ENCODE results near the gene PARD3B.

Gene PARD3B

DNA sequence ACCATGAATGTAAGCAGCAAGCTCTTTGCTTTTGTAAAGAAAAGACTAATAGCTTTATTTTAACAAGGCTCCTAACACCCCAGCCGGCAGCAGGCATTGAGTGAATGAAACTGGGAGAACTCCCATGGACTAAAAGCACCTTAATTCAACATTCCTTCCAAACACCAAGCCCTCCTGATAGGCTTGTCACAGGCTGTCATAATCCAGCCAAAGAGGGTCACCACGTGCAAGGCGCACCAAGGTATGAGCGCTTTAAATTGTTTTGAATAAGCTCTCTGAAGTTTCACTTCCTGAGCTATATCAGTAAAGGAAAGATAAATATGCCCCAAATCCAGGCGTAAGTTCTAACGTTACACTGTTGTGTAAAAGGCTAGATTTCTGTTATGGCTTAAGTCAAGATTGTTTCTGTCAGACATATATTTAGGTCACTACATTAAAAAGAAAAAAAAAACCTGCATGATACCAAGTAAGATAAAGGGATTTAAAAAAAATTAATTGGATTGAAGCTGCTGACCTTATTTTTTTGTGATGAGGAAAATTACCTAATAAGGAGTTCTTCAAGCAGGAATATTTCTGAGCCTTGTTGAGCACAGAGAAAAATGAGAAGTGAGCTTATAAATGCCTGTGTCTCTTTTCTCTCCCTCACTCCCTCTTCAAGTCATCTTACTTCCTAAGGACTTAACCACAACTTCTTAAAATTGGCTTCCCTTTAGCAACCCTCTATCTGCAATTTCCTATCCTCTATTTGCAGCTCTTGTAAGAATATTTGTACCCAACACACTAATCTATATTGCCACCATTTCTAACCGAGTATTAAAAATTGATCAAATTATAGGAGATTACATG lies 1000.9 kb downstream of the PARD3B start:
- no peak for DNase-seq

DNA sequence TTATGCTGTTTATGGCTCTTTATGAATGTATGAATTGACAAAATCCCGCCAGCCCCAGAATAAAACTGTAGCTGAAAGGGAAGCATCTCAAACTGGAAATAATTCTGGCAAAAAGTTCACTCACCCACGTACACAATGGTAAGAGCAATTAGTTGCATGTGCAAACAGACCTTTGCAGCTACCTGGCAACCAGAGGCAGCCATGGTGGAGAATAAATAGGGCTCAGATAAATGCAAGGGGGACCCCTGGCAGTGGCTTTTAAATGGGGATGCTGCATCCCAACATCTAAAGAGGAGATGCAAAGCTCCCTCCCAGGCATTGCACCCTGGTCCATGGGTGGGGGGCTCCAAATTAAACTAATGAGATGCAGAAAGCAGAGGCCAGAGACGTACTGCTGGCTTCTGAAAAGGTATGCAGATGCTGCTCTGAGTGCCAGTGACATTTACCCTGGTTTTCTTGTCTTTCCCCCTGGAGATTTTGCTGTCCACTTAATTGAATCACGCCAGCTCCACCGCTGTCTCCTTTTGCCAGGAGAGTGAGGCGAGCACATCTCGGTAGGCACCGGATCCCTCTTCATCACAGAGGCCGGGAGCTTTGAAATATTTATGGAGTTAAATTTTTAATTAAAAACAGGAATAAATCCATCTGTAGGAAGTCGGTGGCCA lies 1010.4 kb downstream of the PARD3B start:
- no peak for DNase-seq

GRCh38 chr2:205556357-205556756 lies 1011.1 kb downstream of the PARD3B start:
- no peak for DNase-seq

- DNase-seq, result no peak
These were observed 1011.7 kb downstream of the PARD3B start for GRCh38 chr2:205556841-205557539.

GRCh38 chr2:205557873-205558272 lies 1012.6 kb downstream of the PARD3B start:
- no peak for DNase-seq

GRCh38 chr2:205561441-205561840 lies 1016.2 kb downstream of the PARD3B start:
- no peak for DNase-seq

GRCh38 chr2:205563646-205564045 lies 1018.4 kb downstream of the PARD3B start:
- no peak for DNase-seq

DNA sequence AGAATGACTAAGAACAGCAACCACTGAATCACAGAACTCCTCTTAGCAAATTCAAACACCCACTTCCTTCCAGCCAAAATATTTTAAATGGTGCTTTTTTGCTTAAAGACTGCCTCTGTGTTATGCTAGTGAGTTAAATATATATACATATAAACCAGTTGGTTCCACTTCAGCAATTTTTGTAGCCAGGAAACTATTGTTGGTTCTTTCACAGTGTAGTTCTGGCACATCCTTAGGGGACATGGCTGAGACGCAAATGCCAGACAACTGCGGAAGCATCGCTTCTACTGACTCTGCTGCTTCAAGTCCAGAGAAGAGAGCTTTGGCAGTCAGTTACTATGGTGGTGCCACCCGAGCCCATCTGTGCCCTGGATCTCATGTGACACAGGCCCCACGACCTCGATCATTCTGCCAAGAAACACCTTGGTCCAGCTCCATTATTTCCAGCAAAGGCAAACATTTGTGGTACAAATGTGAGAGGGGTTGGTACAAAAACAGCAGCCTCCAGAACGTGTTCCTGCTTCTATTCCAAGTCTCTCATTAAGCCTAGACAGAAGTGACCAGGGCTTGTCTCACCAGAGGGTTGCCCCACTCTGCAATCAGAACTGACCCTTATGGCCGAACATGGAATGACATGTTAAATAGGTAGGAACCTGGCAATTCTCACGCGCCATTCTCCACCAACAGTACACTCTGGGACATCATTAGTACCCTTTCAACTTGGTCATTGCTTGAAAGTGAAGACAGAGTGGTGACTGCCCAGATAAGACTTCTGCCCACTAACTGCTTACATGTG lies 1019.3 kb downstream of the PARD3B start:
- no peak for DNase-seq

DNA sequence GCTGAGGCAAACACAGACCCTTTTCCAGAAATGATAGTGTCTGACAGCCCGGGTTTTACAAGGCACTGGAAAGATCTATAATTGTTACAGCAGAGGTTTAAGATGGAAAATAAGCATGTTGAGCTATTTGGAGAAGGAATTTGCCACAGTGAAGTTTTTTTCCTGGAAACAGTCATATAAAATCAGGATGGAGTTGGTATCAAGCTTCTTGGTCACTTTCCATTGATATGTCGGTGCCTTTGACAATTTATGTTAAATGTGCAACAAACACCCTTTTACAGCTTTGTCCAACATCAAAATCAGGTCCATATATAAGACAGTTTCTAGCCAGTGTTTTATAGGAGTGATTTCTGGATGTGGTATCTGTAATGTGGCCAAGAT lies 1019.9 kb downstream of the PARD3B start:
- no peak for DNase-seq

DNA sequence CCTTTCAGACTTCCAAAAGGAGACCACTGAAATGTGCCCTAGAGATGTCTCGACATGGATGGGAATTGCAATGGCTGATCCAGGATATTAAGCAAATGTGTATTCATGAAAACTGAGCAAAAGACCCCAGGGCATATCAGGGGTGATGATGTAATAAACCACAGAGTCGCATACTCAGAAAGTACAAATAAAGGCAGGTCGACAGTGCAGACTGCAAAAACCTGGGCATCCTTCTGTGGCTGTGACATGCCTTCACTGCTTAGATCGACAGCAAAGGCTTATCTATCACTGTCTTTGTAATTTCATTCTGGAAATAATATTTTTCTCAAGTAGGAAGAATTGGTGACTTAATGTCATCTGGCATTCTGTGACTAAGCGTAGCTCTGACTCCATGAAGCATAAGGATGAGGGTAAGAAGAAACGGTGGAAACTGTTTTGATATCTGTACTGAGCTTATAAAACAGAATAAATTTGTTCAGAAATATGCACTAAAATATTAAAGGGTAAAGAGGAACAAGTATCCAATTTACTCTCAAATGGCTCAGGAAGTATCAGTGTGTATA lies 1021.4 kb downstream of the PARD3B start:
- DNase-seq, result no peak

- no peak for DNase-seq
These were observed 1023.3 kb downstream of the PARD3B start for GRCh38 chr2:205568620-205569019.

- no peak for DNase-seq
These were observed 1025.4 kb downstream of the PARD3B start for GRCh38 chr2:205570648-205571047.

DNA sequence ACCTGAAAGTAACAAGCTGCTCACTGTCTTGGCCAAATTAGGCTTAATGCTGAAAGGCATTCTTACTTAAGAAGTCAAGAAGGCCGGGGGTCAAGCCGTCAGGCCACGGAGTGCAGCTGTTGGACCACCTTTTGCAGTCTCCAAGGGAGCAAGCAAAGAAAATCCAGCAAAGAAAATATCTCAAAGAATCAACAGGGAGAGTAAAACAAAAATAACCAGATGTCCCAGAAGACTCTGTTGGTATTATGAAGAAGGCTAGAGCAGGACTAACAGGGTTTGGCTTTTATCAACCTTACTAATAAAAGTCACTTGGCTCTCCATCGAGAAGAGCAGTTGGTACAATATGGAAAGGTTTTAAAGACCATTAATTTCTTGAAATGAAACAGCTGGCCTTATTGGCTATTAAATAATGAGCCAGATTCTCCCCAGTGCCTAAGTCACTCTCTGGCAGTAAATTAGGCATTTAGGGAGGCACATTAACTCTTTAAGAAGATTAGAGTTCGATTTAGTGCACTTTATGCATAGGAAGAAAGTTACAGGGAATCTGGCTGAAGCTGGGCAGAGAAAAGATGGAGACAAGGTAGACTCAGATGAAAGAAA lies 1026.2 kb downstream of the PARD3B start:
- no peak for DNase-seq

- DNase-seq, result no peak
These were observed 1028.7 kb downstream of the PARD3B start for GRCh38 chr2:205574001-205574400.

- no peak for DNase-seq
These were observed 1034.1 kb downstream of the PARD3B start for GRCh38 chr2:205579335-205579734.

DNA sequence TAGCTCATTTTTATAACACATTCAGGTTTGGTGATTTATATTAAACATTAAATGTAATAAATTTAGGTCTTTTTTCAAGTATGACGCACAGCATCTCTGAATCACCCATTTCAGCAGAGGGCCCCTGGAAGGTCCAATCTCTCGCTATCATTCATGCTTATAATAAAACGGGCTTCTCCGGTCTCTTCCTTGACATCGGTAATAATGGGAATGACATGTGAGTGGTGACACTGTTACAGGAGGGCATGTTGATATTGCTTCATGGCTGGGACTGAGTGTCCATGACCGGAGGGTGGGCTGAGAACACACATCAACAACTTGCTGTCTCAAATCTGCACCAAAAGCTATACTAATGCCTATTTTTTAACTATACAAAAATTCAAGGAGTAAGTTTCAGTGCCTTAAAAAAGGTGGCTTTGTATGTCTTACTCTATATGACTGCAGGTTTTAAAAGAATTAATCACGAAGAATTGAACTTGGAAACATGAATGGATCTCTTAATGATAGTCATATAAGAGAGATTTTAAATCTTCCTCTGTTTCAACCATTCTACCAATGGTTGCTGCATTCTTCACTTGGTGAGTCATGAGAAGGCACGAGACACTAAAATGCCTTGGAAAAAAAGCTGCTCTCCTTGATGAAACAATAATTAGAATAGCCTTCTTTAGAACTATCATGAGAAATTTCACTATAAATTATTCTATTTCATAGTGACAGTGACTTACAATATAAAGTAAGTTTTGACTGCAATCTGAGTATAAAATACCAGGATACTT lies 1035.1 kb downstream of the PARD3B start:
- no peak for DNase-seq

GRCh38 chr2:205582366-205582765 lies 1037.1 kb downstream of the PARD3B start:
- no peak for DNase-seq

DNA sequence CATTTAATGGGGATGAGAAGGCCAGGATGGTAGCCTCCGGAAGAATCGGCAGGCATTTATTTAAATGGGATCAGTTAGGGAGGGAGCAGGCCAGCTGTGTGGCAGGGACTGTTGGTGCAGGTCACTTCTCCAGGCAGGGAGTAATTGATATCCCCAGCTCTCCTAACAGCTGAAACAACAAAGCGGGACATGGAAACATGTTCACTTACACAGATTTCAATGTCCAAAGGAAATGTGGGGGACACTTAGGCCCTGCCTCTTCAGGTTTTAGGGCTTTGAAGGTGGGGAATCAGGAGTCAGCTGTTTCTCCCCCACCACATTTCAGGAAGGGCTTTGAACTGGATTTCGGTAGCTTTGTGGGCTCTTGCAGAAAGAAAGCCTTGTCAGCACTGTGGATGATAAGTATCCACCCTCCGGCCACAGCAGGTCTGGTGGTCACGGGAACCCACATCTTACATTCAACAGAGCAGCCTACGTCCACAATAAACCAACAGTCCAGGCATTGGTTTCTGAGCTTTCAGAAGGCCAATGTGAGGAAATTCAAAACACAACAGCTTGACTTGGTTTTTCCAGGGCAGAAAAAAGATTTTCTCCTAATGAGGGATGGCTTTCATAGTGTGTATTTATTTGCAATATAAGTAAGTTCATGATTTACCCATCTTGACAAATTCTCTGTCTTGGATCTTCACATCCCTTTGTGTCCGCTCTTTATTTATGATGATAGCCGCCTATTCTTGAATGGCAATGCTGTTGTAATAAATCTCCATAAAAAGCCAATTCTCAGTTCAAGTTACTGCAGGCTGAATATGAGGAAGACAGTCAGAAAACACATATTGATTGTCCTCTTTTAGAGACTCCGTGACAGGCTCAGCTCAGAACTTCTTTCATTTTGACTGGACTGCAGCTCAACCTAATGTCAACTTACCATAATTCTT lies 1040.4 kb downstream of the PARD3B start:
- DNase-seq, result no peak

DNA sequence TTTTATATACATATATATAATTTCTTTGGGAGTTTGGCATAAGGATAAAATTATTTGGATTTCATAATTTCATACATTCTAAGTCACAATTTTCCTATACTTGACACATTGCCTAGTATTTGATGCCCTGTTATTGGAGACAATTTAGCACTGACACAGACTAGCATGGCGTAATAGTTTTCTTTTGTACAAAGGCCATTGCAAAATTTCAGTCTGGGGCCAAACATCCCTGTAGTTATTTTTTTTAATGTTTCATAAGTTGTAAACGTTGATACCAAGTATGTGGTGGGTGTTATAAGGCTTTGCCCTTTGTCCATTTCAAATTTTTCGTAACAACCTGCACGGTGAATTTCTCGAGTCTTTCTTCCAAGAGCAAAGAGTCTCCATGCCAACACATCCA lies 1041.4 kb downstream of the PARD3B start:
- DNase-seq, result no peak

GRCh38 chr2:205589479-205589878 lies 1044.2 kb downstream of the PARD3B start:
- DNase-seq, result no peak

Data from NCI-H2107 (cell line).